ENCODE data around the gene RBMS1. TPM values are rescaled to one million over a fixed set of nuclear protein-coding genes. Genes with fewer than 3 reads are reported as not detected.
A peak's percentile ranks its signal among the peaks of the same experiment; 100 is the strongest.

RBMS1 gene
- total RNA-seq, 3 donors from 2014 or later (not counting 1 experiment from before 2014, with no cell fraction given) = 111 to 167 (median 132) TPM

DNA sequence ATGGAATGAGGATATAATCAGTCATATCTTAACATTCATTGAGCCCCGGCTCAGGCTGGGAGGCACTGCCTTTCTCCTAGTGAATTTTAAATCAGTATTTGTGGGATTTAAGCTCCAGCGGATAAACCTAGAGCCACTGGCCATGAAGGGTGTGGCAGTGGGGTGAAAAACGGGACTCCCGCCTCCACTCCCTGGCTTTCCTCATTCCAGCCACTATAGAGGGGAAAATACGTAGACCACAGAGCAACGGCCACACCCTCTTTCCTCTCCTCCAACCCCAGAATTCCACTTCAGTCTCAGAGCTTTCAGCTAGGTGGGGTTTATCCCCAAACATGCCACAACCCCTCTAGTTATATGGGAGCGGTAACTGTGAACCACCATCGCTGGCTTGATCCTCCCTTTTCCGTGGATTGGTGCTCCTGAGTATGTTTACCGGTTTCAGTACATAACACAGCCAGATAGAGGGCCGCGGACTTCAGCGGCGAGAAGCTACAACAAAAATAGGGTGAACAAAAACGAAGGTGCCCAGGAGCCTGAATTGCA, 223.0 kb downstream of the RBMS1 start:
- no peaks in the 10 kb centered on the region for H3K27me3 Mint-ChIP-seq (ENCODE audit: low read depth in 2 of 2)
- H3K27ac Mint-ChIP-seq = peak overlapping the region; percentile 92 to 93
- ATAC-seq (no peak), DNase-seq (peak in 1 of 2 donors; percentile 9)
- intact Hi-C loops (cut with micrococcal nuclease) = no loop called here
- H3K27ac ChIP-seq (ENCODE audit: low read length) = peak overlapping the region; percentile 48
- peaks cover 18% of the 10 kb centered on the region for H3K4me1 ChIP-seq (ENCODE audit: control insufficient read depth, insufficient read depth, low read length)
- H3K4me1 Mint-ChIP-seq = peaks cover 29 to 33% of the 10 kb centered on the region in 2 donors
- H3K9me3 Mint-ChIP-seq = no peaks in the 10 kb centered on the region
- 95% methylated on average over 14 of the region's 15 CpGs for WGBS (ENCODE audit: insufficient coverage)
- peaks cover 9% of the 10 kb centered on the region for H3K36me3 Mint-ChIP-seq
- no peaks in the 10 kb centered on the region for H3K9me3 ChIP-seq (ENCODE audit: control insufficient read depth, insufficient read depth, low read length)
- peaks cover 26% of the 10 kb centered on the region for H3K36me3 ChIP-seq (ENCODE audit: control insufficient read depth, insufficient read depth, low read length)
- H3K27me3 ChIP-seq (ENCODE audit: control insufficient read depth, insufficient read depth, low read length) = no peaks in the 10 kb centered on the region
- peak overlapping the region; percentile 89 for H3K4me3 Mint-ChIP-seq
- no peak overlapping the region for H3K4me3 ChIP-seq (ENCODE audit: low read length)
- TF ChIP-seq, protein P1, sequence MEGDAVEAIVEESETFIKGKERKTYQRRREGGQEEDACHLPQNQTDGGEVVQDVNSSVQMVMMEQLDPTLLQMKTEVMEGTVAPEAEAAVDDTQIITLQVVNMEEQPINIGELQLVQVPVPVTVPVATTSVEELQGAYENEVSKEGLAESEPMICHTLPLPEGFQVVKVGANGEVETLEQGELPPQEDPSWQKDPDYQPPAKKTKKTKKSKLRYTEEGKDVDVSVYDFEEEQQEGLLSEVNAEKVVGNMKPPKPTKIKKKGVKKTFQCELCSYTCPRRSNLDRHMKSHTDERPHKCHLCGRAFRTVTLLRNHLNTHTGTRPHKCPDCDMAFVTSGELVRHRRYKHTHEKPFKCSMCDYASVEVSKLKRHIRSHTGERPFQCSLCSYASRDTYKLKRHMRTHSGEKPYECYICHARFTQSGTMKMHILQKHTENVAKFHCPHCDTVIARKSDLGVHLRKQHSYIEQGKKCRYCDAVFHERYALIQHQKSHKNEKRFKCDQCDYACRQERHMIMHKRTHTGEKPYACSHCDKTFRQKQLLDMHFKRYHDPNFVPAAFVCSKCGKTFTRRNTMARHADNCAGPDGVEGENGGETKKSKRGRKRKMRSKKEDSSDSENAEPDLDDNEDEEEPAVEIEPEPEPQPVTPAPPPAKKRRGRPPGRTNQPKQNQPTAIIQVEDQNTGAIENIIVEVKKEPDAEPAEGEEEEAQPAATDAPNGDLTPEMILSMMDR (IDR thresholded peaks at IDR 0.05) = no peak

DNA sequence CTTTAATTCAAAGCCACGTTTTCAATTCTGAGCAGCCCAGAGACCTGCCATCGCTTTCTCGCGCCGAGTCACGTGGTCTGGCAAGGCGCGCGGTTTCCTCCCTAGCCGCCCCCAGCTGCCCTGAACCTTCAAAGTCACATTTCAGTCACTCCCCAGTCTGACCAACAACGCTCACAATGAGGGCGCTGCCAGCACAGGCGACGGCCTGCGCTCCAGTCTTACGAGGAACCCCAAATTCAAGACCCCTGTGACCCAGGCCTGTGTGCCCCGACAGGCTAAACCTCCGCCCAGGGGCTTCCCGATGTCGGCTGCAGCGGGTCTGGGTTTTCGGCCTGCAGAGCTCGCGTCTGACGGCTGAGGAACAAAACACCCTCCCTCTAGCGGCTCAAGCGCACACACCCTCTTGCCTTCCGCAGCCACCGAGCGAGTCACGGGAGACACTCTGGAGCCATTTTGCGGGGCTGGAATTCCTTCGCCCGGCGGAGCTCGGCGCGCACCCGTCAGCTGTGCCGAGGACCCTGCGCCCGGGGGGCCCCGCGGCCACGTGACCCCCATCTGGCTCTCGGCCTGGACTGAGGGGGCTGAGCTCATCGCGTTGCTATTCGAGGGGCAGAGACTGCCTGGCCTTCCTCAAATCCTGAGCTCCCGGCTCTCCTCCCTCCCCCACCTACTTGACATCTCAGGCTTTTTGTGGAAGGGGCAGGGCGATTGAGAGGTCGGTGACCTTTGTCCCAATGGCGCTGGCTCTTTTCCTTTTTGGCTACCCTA, 223.6 kb downstream of the RBMS1 start:
- ATAC-seq (peak; percentile 91 to 92 (median 92)), DNase-seq (peak; percentile 69 to 84)
- Mint-ChIP-seq H3K27ac (peak overlapping the region; percentile 92 to 93), H3K4me1 (peaks cover 33 to 37% of the 10 kb centered on the region in 2 donors), H3K27me3 (ENCODE audit: low read depth in 2 of 2) (no peaks in the 10 kb centered on the region), H3K4me3 (peak overlapping the region; percentile 89), H3K36me3 (peaks cover 6% of the 10 kb centered on the region), H3K9me3 (no peaks in the 10 kb centered on the region)
- WGBS (ENCODE audit: insufficient coverage) = 5% methylated on average over 53 of the region's 53 CpGs
- no peaks in the 10 kb centered on the region for H3K27me3 ChIP-seq (ENCODE audit: control insufficient read depth, insufficient read depth, low read length)
- H3K4me3 ChIP-seq (ENCODE audit: low read length) = peak overlapping the region; percentile 43
- H3K4me1 ChIP-seq (ENCODE audit: control insufficient read depth, insufficient read depth, low read length) = peaks cover 19% of the 10 kb centered on the region
- H3K27ac ChIP-seq (ENCODE audit: low read length) = peak overlapping the region; percentile 48
- TF ChIP-seq, protein P1 (IDR thresholded peaks at IDR 0.05) = peak; percentile 52
- peaks cover 20% of the 10 kb centered on the region for H3K36me3 ChIP-seq (ENCODE audit: control insufficient read depth, insufficient read depth, low read length)
- H3K9me3 ChIP-seq (ENCODE audit: control insufficient read depth, insufficient read depth, low read length) = no peaks in the 10 kb centered on the region
- intact Hi-C loops (cut with micrococcal nuclease) = no loop called here

DNA sequence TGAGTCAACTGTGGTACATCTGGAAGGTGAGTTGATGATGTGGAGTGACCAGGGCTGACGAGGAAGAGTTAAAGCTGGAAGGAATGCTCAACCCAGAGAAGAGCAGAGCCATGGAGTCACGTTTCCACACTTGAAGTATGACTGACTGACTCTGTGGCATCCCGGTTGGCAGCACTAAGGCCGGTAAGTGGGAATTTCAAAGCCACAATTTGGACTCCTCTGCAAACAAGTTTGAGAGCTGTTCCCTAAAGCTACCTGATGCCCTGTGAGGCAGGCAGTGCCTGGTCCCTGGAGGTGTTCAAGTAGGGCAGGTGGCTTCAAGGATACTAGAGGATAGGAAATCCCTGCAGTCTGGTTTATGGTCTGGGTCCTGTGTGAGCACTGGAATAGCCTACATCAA, 224.2 kb downstream of the RBMS1 start:
- H3K4me1 Mint-ChIP-seq = peaks cover 35 to 40% of the 10 kb centered on the region in 2 donors
- intact Hi-C loops (cut with micrococcal nuclease) = no loop called here
- peak overlapping the region; percentile 43 for H3K4me3 ChIP-seq (ENCODE audit: low read length)
- H3K9me3 ChIP-seq (ENCODE audit: control insufficient read depth, insufficient read depth, low read length) = no peaks in the 10 kb centered on the region
- H3K4me1 ChIP-seq (ENCODE audit: control insufficient read depth, insufficient read depth, low read length) = peaks cover 19% of the 10 kb centered on the region
- WGBS (ENCODE audit: insufficient coverage) = 88% methylated on average over 4 of the region's 4 CpGs
- H3K27ac ChIP-seq (ENCODE audit: low read length) = peak overlapping the region; percentile 48
- H3K27me3 Mint-ChIP-seq (ENCODE audit: low read depth in 2 of 2) = no peaks in the 10 kb centered on the region
- no peaks in the 10 kb centered on the region for H3K27me3 ChIP-seq (ENCODE audit: control insufficient read depth, insufficient read depth, low read length)
- H3K9me3 Mint-ChIP-seq = no peaks in the 10 kb centered on the region
- peak overlapping the region; percentile 92 to 93 for H3K27ac Mint-ChIP-seq
- TF ChIP-seq, protein P1 (IDR thresholded peaks at IDR 0.05) = no peak
- peaks cover 14% of the 10 kb centered on the region for H3K36me3 ChIP-seq (ENCODE audit: control insufficient read depth, insufficient read depth, low read length)
- ATAC-seq (peak in 1 of 3 donors; percentile 12), DNase-seq (no peak)
- peaks cover 6% of the 10 kb centered on the region for H3K36me3 Mint-ChIP-seq
- H3K4me3 Mint-ChIP-seq = peak overlapping the region; percentile 89
